Measurements from ENCODE around the gene PRRC2A.
A peak's percentile ranks its signal among the peaks of the same experiment; 100 is the strongest.
"Not testable (repeated sequence)": the region's sequence is repeated elsewhere in the genome, so short reads cannot be mapped to it uniquely, and the experiment has no call there.

PRRC2A gene

GRCh38 chr6:31582230-31582643, 38.3 kb upstream of the PRRC2A start, which contains the start of gene LTB:
Gene LTB, minus strand, starts transcription at chr6:31582424. Its CDS starts 7 bp downstream, at chr6:31582417.
- intact Hi-C loops (cut with DNase I), result no loop called here
- peak in 1 of 10 donors; percentile 55 for DNase-seq

GRCh38 chr6:31585491-31585890, 35.0 kb upstream of the PRRC2A start:
- DNase-seq, result peak in 1 of 10 donors; percentile 21
- intact Hi-C loops (cut with DNase I), result no loop called here

GRCh38 chr6:31586008-31586407, 34.5 kb upstream of the PRRC2A start, which contains the start of gene LST1:
Gene LST1, plus strand, starts transcription at chr6:31586277. Its CDS starts 1,023 bp downstream, at chr6:31587300.
- peak in 1 of 10 donors; percentile 64 for DNase-seq
- intact Hi-C loops (cut with DNase I), result no loop called here

GRCh38 chr6:31586599-31587281, 33.8 kb upstream of the PRRC2A start:
- DNase-seq, result peak in 1 of 10 donors; percentile 85
- intact Hi-C loops (cut with DNase I), result no loop called here

GRCh38 chr6:31587791-31588777, 32.4 kb upstream of the PRRC2A start:
- peak in 1 of 10 donors; percentile 74 for DNase-seq
- intact Hi-C loops (cut with DNase I), result no loop called here

GRCh38 chr6:31588871-31589650, 31.5 kb upstream of the PRRC2A start:
- intact Hi-C loops (cut with DNase I), result no loop called here

GRCh38 chr6:31590691-31591090, 29.8 kb upstream of the PRRC2A start:
- DNase-seq; intact Hi-C loops (cut with DNase I): not testable (repeated sequence)

More at GRCh38 chr6:31588871-31589650, 31.5 kb upstream of the PRRC2A start:
- DNase-seq, result peak in 1 of 10 donors; percentile 60

GRCh38 chr6:31592396-31592771, 28.1 kb upstream of the PRRC2A start:
- intact Hi-C loops (cut with DNase I), result no loop called here
- DNase-seq, result no peak

- intact Hi-C loops (cut with DNase I), result no loop called here
- DNase-seq, result no peak
Observed at GRCh38 chr6:31597006-31597405, 23.5 kb upstream of the PRRC2A start.

GRCh38 chr6:31607317-31607716, 13.2 kb upstream of the PRRC2A start:
- DNase-seq, result no peak
- intact Hi-C loops (cut with DNase I), result no loop called here

GRCh38 chr6:31609519-31610406, 10.8 kb upstream of the PRRC2A start:
- intact Hi-C loops (cut with DNase I), result no loop called here
- no peak for DNase-seq

GRCh38 chr6:31610968-31611367, 9.5 kb upstream of the PRRC2A start:
- DNase-seq, result no peak
- intact Hi-C loops (cut with DNase I), result no loop called here

- DNase-seq, result no peak
- intact Hi-C loops (cut with DNase I), result no loop called here
Observed at GRCh38 chr6:31614075-31614619, 6.4 kb upstream of the PRRC2A start.

- intact Hi-C loops (cut with DNase I), result no loop called here
- DNase-seq, result no peak
Observed at GRCh38 chr6:31614684-31615578, 5.6 kb upstream of the PRRC2A start, which contains the start of gene AIF1. Gene AIF1, plus strand, starts transcription at chr6:31615234. Its CDS starts 96 bp downstream, at chr6:31615330.

GRCh38 chr6:31615748-31616147, 4.8 kb upstream of the PRRC2A start:
- intact Hi-C loops (cut with DNase I), result no loop called here
- no peak for DNase-seq

- DNase-seq, result no peak
- intact Hi-C loops (cut with DNase I), result no loop called here
Observed at GRCh38 chr6:31617010-31617409, 3.5 kb upstream of the PRRC2A start.

- DNase-seq, result peak; percentile 90 to 100 (median 97)
- intact Hi-C loops (cut with DNase I), result loop anchor here (1.0 kb wide), 1 partner anchor 32 kb away; the partner anchor contains the start of gene BAG6
Observed at GRCh38 chr6:31619805-31620585, 520 bp upstream of the PRRC2A start.

Data from posterior cingulate gyrus (tissue), 11 donors.